PC-3 (cell line): ENCODE measurements around the gene RHOJ. TPM values are rescaled to one million over a fixed set of nuclear protein-coding genes. Genes with fewer than 3 reads are reported as not detected.

Experiments
- ATAC-seq: fragments of 200-7000 bp; cut with Tn5 transposase; 2 replicates; pipeline ENCODE4 v1.9.1; 2020; ENCODE audit warnings: mild to moderate bottlenecking, moderate library complexity
- BruUV-seq: library from RNA; stranded (reverse); fragments of 400-500 nt; replicated peaks from 2 replicates; lab custom pipeline; 2021; lab: Mats Ljungman, UMichigan
- CTCF ChIA-PET: fragments of 300-600 bp; sonication (Branson Sonifier 250); formaldehyde crosslinking; loops from one replicate; lab custom pipeline; 2022; ENCODE audit warnings: antibody characterized with exemption; lab: Charles Lee
- POLR2A ChIA-PET: fragments of 300-600 bp; sonication (Branson Sonifier 250); formaldehyde crosslinking; loops from one replicate; lab custom pipeline; 2022; ENCODE audit warnings: antibody characterized with exemption; ENCODE audit not compliant: unreplicated experiment; lab: Charles Lee
- DNase-seq: peaks from one replicate; pipeline ENCODE4 v3.0.0-alpha.2; 2015
- H2AFZ ChIP-seq: fragments of 300-600 bp; sonication (generic); 2 replicates; pipeline ENCODE4 v1.6.0; 2016; ENCODE audit warnings: antibody characterized with exemption, low read length
- H3F3A ChIP-seq: fragments of 300-600 bp; sonication (generic); one replicate; pipeline ENCODE4 v1.6.0; 2017; ENCODE audit warnings: antibody characterized with exemption, low read length, control low read depth, mild to moderate bottlenecking; ENCODE audit not compliant: unreplicated experiment
- H3K27ac ChIP-seq: fragments of 300-600 bp; sonication (generic); 2 replicates; pipeline ENCODE4 v1.5.1; 2016; ENCODE audit warnings: mild to moderate bottlenecking, low read length
- H3K27me3 ChIP-seq: fragments of 300-600 bp; sonication (generic); 2 replicates; pipeline ENCODE4 v1.6.1; 2016; ENCODE audit warnings: low read length, mixed read lengths
- H3K36me3 ChIP-seq: fragments of 300-600 bp; sonication (generic); 2 replicates; pipeline ENCODE4 v1.6.1; 2016; ENCODE audit warnings: low read depth, mixed run types, low read length, mixed read lengths
- H3K4me1 ChIP-seq: fragments of 300-600 bp; sonication (generic); 2 replicates; pipeline ENCODE4 v1.5.1; 2016; ENCODE audit warnings: low read length; ENCODE audit not compliant: insufficient read depth
- H3K4me2 ChIP-seq: fragments of 300-600 bp; sonication (generic); 2 replicates; pipeline ENCODE4 v1.6.0; 2016; ENCODE audit warnings: low read length
- H3K4me3 ChIP-seq: fragments of 300-600 bp; sonication (generic); 2 replicates; pipeline ENCODE4 v1.5.1; 2016; ENCODE audit warnings: mild to moderate bottlenecking, low read length, mixed read lengths
- H3K79me2 ChIP-seq: fragments of 300-600 bp; sonication (generic); 2 replicates; pipeline ENCODE4 v1.6.1; 2017; ENCODE audit warnings: low read length, mixed read lengths
- H3K9ac ChIP-seq: fragments of 300-600 bp; sonication (generic); 2 replicates; pipeline ENCODE4 v1.6.0; 2016; ENCODE audit warnings: mild to moderate bottlenecking, low read length
- H3K9me2 ChIP-seq: fragments of 300-600 bp; sonication (generic); replicated peaks from 2 replicates; pipeline ENCODE4 v1.6.1; 2016; ENCODE audit warnings: mixed run types, low read length, mixed read lengths
- H3K9me3 ChIP-seq: fragments of 300-600 bp; sonication (generic); 2 replicates; pipeline ENCODE4 v1.6.1; 2016; ENCODE audit warnings: low read length, mixed read lengths
- H4K20me1 ChIP-seq: fragments of 300-600 bp; sonication (generic); 2 replicates; pipeline ENCODE4 v1.6.1; 2016; ENCODE audit warnings: low read length, mixed read lengths
- EZH2 ChIP-seq: fragments of 300-600 bp; sonication (generic); IDR thresholded peaks from one replicate; pipeline ENCODE4 v1.6.1; 2017; ENCODE audit warnings: antibody characterized with exemption, mild to moderate bottlenecking, low read length; ENCODE audit not compliant: unreplicated experiment
- EZH2phosphoT487 ChIP-seq: fragments of 300-600 bp; sonication (generic); IDR thresholded peaks from 2 replicates; pipeline ENCODE4 v1.6.1; 2018; ENCODE audit warnings: mild to moderate bottlenecking, antibody characterized with exemption, low read length, borderline replicate concordance
- intact Hi-C: fragments of 100-400 bp; cut with micrococcal nuclease; formaldehyde crosslinking; loops from 2 replicates; pipeline ENCODE4 v1.9.0; 2023
- total RNA-seq: library from RNA; depleted of rRNA; stranded (reverse); fragments of >200 nt; gene quantifications from 2 replicates; pipeline ENCODE4 v1.2.3, GENCODE V29; 2014
- TF ChIP-seq, protein P1 (sequence below): fragments of 300-600 bp; sonication (generic); conservative IDR thresholded peaks from 2 replicates; pipeline ENCODE4 v1.5.1; 2017; ENCODE audit warnings: antibody characterized with exemption, low read depth, mild to moderate bottlenecking, low read length

RHOJ gene
- total RNA-seq, 1 experiment from 2014 or later = not detected

GRCh38 chr14:63241096-63241495, 36.9 kb downstream of the RHOJ start:
- no peaks in the 10 kb centered on the region for H3K4me1 ChIP-seq
- H4K20me1 ChIP-seq = no peaks in the 10 kb centered on the region
- no peak overlapping the region for H3K4me2 ChIP-seq
- H3K4me3 ChIP-seq = no peak overlapping the region
- H2AFZ ChIP-seq = no peak overlapping the region
- no peak for TF ChIP-seq EZH2phosphoT487
- TF ChIP-seq, protein P1, sequence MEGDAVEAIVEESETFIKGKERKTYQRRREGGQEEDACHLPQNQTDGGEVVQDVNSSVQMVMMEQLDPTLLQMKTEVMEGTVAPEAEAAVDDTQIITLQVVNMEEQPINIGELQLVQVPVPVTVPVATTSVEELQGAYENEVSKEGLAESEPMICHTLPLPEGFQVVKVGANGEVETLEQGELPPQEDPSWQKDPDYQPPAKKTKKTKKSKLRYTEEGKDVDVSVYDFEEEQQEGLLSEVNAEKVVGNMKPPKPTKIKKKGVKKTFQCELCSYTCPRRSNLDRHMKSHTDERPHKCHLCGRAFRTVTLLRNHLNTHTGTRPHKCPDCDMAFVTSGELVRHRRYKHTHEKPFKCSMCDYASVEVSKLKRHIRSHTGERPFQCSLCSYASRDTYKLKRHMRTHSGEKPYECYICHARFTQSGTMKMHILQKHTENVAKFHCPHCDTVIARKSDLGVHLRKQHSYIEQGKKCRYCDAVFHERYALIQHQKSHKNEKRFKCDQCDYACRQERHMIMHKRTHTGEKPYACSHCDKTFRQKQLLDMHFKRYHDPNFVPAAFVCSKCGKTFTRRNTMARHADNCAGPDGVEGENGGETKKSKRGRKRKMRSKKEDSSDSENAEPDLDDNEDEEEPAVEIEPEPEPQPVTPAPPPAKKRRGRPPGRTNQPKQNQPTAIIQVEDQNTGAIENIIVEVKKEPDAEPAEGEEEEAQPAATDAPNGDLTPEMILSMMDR = no peak
- TF ChIP-seq EZH2 = no peak
- H3F3A ChIP-seq = no peaks in the 10 kb centered on the region
- no peak overlapping the region for H3K27ac ChIP-seq
- H3K9me2 ChIP-seq = no peaks in the 10 kb centered on the region
- H3K9me3 ChIP-seq = no peaks in the 10 kb centered on the region
- POLR2A ChIA-PET = no interaction called here
- BruUV-seq = no TSS peak
- CTCF ChIA-PET = no interaction called here
- no peaks in the 10 kb centered on the region for H3K79me2 ChIP-seq
- no peak overlapping the region for H3K9ac ChIP-seq
- DNase-seq = no peak
- ATAC-seq = no peak
- H3K36me3 ChIP-seq = no peaks in the 10 kb centered on the region
- H3K27me3 ChIP-seq = peaks cover 84% of the 10 kb centered on the region
- intact Hi-C loops = no loop called here

DNA sequence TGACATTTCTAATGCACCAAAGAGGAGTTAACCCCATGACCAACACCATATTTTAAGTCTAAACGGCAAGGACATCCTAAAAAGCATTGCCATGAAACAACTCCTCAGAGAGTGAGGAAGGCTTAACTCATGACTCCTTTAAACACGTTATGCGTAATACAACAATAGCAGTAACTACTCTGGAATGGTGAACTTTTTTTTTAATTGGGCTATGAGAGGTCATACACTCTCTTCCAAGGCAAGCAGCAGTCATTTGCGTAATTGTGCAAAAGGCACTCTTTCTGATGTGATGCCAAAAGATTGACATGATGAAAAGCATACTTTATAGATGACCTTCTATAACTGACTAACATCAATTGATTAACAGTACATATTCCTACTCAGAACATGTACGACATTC, 39.4 kb downstream of the RHOJ start:
- Histone ChIP-seq H3K9me2 (no peaks in the 10 kb centered on the region), H3K4me2 (no peak overlapping the region), H3K4me3 (no peak overlapping the region), H3K4me1 (no peaks in the 10 kb centered on the region), H3K36me3 (no peaks in the 10 kb centered on the region), H4K20me1 (no peaks in the 10 kb centered on the region), H3F3A (no peaks in the 10 kb centered on the region), H3K9me3 (no peaks in the 10 kb centered on the region), H3K27me3 (peaks cover 76% of the 10 kb centered on the region), H3K27ac (no peak overlapping the region), H3K79me2 (no peaks in the 10 kb centered on the region), H2AFZ (no peak overlapping the region), H3K9ac (no peak overlapping the region)
- DNase-seq (no peak), ATAC-seq (no peak)
- ChIA-PET POLR2A (no interaction called here), CTCF (no interaction called here)
- intact Hi-C loops = no loop called here
- no TSS peak for BruUV-seq
- TF ChIP-seq EZH2phosphoT487 (no peak), EZH2 (no peak)
- TF ChIP-seq, protein P1 = no peak

- POLR2A ChIA-PET = no interaction called here
- Histone ChIP-seq H3K36me3 (no peaks in the 10 kb centered on the region), H3K27me3 (peaks cover 63% of the 10 kb centered on the region), H3F3A (no peaks in the 10 kb centered on the region), H4K20me1 (no peaks in the 10 kb centered on the region), H3K9me3 (no peaks in the 10 kb centered on the region), H3K4me3 (no peak overlapping the region), H3K4me2 (no peak overlapping the region), H2AFZ (no peak overlapping the region), H3K9me2 (no peaks in the 10 kb centered on the region), H3K79me2 (no peaks in the 10 kb centered on the region), H3K4me1 (no peaks in the 10 kb centered on the region), H3K27ac (no peak overlapping the region), H3K9ac (no peak overlapping the region)
- no peak for TF ChIP-seq EZH2phosphoT487
- TF ChIP-seq EZH2 = no peak
- TF ChIP-seq, protein P1 = no peak
- intact Hi-C loops = no loop called here
- ATAC-seq = no peak
- no TSS peak for BruUV-seq
- CTCF ChIA-PET = no interaction called here
- no peak for DNase-seq
Measured at GRCh38 chr14:63245893-63246292, 41.6 kb downstream of the RHOJ start.
